ENCODE data around the gene SORBS2. TPM values are rescaled to one million over a fixed set of nuclear protein-coding genes. Genes with fewer than 3 reads are reported as not detected.

Gene SORBS2
- total and polyA plus RNA-seq, 2 of the 8 experiments (the other 6 are each of a cell fraction or from before 2014, with no cell fraction given), result 73.0 to 87.1 TPM

- Histone ChIP-seq H2AFZ (ENCODE audit: low read length) (peak overlapping the region; percentile 84), H3K18ac (ENCODE audit: extremely low read depth, low read length) (0 out of 2 replicates have a peak overlapping the region, but pooled peaks have one; percentile 11), H4K5ac (ENCODE audit: insufficient read length, low read depth, low read length) (no peak overlapping the region), H3K79me2 (ENCODE audit: control insufficient read depth in 1 of 2, insufficient read depth in 2 of 2, low read length in 2 of 2) (no peaks in the 10 kb centered on the region), H3K14ac (ENCODE audit: insufficient read length) (no peak overlapping the region), H2BK20ac (ENCODE audit: low read length) (no peak overlapping the region), H3K23ac (ENCODE audit: insufficient read length) (no peak overlapping the region), H3K23me2 (ENCODE audit: low read depth, low read length) (no peaks in the 10 kb centered on the region), H4K8ac (ENCODE audit: extremely low read depth, insufficient read depth, low read length) (no peak overlapping the region), H3K27me3 (replicated peaks in 1 of 4; ENCODE audit: control insufficient read depth in 3 of 4, extremely low read depth in 1 of 4, insufficient read depth in 3 of 4, low read length in 3 of 4) (no peaks in the 10 kb centered on the region), H4K91ac (replicated peaks; ENCODE audit: insufficient read length, low read length) (peak overlapping the region; percentile 37), H2BK120ac (replicated peaks; ENCODE audit: low read depth, low read length) (peak overlapping the region; percentile 50), H2AK5ac (ENCODE audit: low read depth, low read length) (no peak overlapping the region), H3K4me2 (ENCODE audit: insufficient read depth in 1 of 2, low read depth in 2 of 2, low read length in 2 of 2) (peak overlapping the region; percentile 15 to 38; a peak in 3 of 4 replicates), H3K36me3 (ENCODE audit: control insufficient read depth in 2 of 4, insufficient read depth in 4 of 4, low read length in 3 of 4) (no peaks in the 10 kb centered on the region), H3K79me1 (ENCODE audit: low read depth, low read length) (no peaks in the 10 kb centered on the region), H3K9ac (replicated peaks in 1 of 4; ENCODE audit: extremely low read depth in 1 of 4, low read depth in 3 of 4, low read length in 3 of 4) (no peak overlapping the region), H2BK12ac (ENCODE audit: low read depth, low read length) (no peak overlapping the region; the same call in 1 of the 2 replicates), H4K20me1 (replicated peaks in 1 of 2; ENCODE audit: control insufficient read depth in 1 of 2, insufficient read depth in 2 of 2, low read length in 2 of 2) (no peaks in the 10 kb centered on the region), H3K4ac (replicated peaks; ENCODE audit: insufficient read length, low read depth, low read length) (peak overlapping the region; percentile 34), H3K4me3 (ENCODE audit: extremely low read depth in 1 of 4, insufficient read depth in 2 of 4, low read depth in 3 of 4, low read length in 4 of 4) (no peak overlapping the region), H3K56ac (replicated peaks; ENCODE audit: insufficient read length, low read depth, low read length) (no peak overlapping the region), H2BK15ac (ENCODE audit: low read length) (no peak overlapping the region), H3K27ac (ENCODE audit: low read depth, low read length) (no peak overlapping the region), H3K9me3 (ENCODE audit: insufficient read depth in 2 of 2, low read depth in 1 of 2, low read length in 1 of 2) (no peaks in the 10 kb centered on the region), H3K4me1 (replicated peaks in 1 of 4; ENCODE audit: control insufficient read depth in 3 of 4, insufficient read depth in 4 of 4, low read length in 3 of 4) (peaks cover 5 to 18% (median 12%) of the 10 kb centered on the region in 4 experiments; a peak in 6 of 7 replicates), H2BK5ac (ENCODE audit: low read depth, low read length) (peak overlapping the region; percentile 7; the same call in 1 of the 2 replicates)
- ChIA-PET CTCF (ENCODE audit: partially characterized antibody) (interaction anchor here (0.9 to 1.3 kb wide), 3 partner anchors 8 to 211 kb away, joined by 3 to 5 read pairs (median 4); no protein-coding TSS in a partner anchor), POLR2A (ENCODE audit: partially characterized antibody) (interaction anchor here (0.9 kb wide), 2 partner anchors 21 to 28 kb away, joined by 3 read pairs; no protein-coding TSS in a partner anchor)
- TF ChIP-seq E2F6 (IDR thresholded peaks at IDR 0.05) (peak; percentile 71), TAF1 (IDR thresholded peaks at IDR 0.05; ENCODE audit: low read depth, low read length) (no peak), SUZ12 (IDR thresholded peaks at IDR 0.05; ENCODE audit: low read length) (no peak), MAX (IDR thresholded peaks at IDR 0.05) (peak; percentile 74)
- DNase-seq (ENCODE audit: low read depth in 1 of 2, low spot score in 2 of 2), result no peak
- FAIRE-seq, result no peak
- 82% methylated on average over 13 of the region's 13 CpGs; no CpG with 5 or more reads in 1 of the 2 experiments for WGBS, 2 experiments (ENCODE audit: extremely low coverage in 1 of 2, insufficient coverage in 1 of 2, insufficient read length in 1 of 2, insufficient replicate concordance in 2 of 2, low coverage in 1 of 2, low lambda C conversion rate in 2 of 2, missing lambda C conversion rate in 1 of 2)
Observed at GRCh38 chr4:185810746-185811508, 1.1 kb downstream of the SORBS2 start.
